HCT116 (cell line): ENCODE measurements around the gene CPNE2. TPM values are rescaled to one million over a fixed set of nuclear protein-coding genes. Genes with fewer than 3 reads are reported as not detected.

Experiments
- ATAC-seq: fragments of 200-7000 bp; cut with Tn5 transposase; 2 replicates; pipeline ENCODE4 v1.9.1; 2020; ENCODE audit warnings: mild to moderate bottlenecking, moderate library complexity
- BruUV-seq: library from RNA; stranded (reverse); fragments of 400-500 nt; replicated peaks from 2 replicates; lab custom pipeline; 2021; lab: Mats Ljungman, UMichigan
- CTCF ChIA-PET: fragments of 300-600 bp; sonication (Branson Sonifier 250); formaldehyde crosslinking; loops from one replicate; lab custom pipeline; 2021; ENCODE audit warnings: antibody characterized with exemption; lab: Charles Lee
- POLR2A ChIA-PET: fragments of 300-600, 350-600 bp; sonication (Branson Sonifier 250); formaldehyde crosslinking; loops from one replicate; lab custom pipeline; 2021; ENCODE audit warnings: antibody characterized with exemption; lab: Charles Lee
- RAD21 ChIA-PET, 2 experiments: fragments of 300-600 bp; sonication (Branson Sonifier 250); formaldehyde crosslinking; loops; one replicate each; lab custom pipeline; 2023; ENCODE audit warnings: low total read pairs in 2 of 2; ENCODE audit not compliant: uncharacterized antibody in 2 of 2, unreplicated experiment in 2 of 2, low non-redundant PET in 1 of 2; lab: Charles Lee
- DNase-seq: peaks from one replicate; pipeline ENCODE4 v3.0.0-alpha.2; 2010; ENCODE audit warnings: low read depth, low spot score
- H2AFZ ChIP-seq: fragments of 200-600 bp; shearing (Covaris generic), sonication (generic); 2 replicates; pipeline ENCODE4 v1.6.1; 2017; ENCODE audit warnings: low read depth, mixed run types, mixed read lengths, antibody characterized with exemption, low read length; ENCODE audit not compliant: poor library complexity, severe bottlenecking
- H3K27ac ChIP-seq: 2 replicates; pipeline ENCODE4 v1.5.1; 2012; ENCODE audit warnings: low read depth, low read length
- H3K27me3 ChIP-seq: fragments of 200-600 bp; sonication (generic); 2 replicates; pipeline ENCODE4 v1.6.1; 2016; ENCODE audit warnings: mixed run types, low read length, mixed read lengths; ENCODE audit not compliant: insufficient read depth
- H3K36me3 ChIP-seq, 2 experiments: fragments of 200-500 bp in 1 of 2; fragments of 200-600 bp in 1 of 2; sonication (Bioruptor generic) in 1 of 2; sonication (generic) in 1 of 2; 2 replicates each; pipeline versions ENCODE4 v1.5.1 to v1.6.1; 2014 to 2016; ENCODE audit warnings: low read length in 2 of 2, inconsistent platforms in 1 of 2, mixed read lengths in 1 of 2, mixed run types in 1 of 2; ENCODE audit not compliant: insufficient read depth in 2 of 2, control insufficient read depth in 1 of 2
- H3K4me1 ChIP-seq, 2 experiments: fragments of 200-600 bp in 1 of 2; sonication (generic) in 1 of 2; 2 replicates each; pipeline versions ENCODE4 v1.5.1 to v1.6.1; 2012 to 2017; ENCODE audit warnings: low read length in 2 of 2, inconsistent platforms in 1 of 2, mild to moderate bottlenecking in 1 of 2, mixed read lengths in 1 of 2, mixed run types in 1 of 2, moderate library complexity in 1 of 2; ENCODE audit not compliant: insufficient read depth in 2 of 2, control insufficient read depth in 1 of 2
- H3K4me2 ChIP-seq: fragments of 200-600 bp; sonication (generic); 2 replicates; pipeline ENCODE4 v1.6.1; 2017; ENCODE audit warnings: mixed run types, low read length, mixed read lengths
- H3K4me3 ChIP-seq, 2 experiments: fragments of 200-600 bp in 1 of 2; sonication (generic) in 1 of 2; replicated peaks in 1 of 2; 2 replicates each; pipeline ENCODE4 v1.5.1; 2011 to 2016; ENCODE audit warnings: low read length in 2 of 2, control low read depth in 1 of 2, low read depth in 1 of 2, mild to moderate bottlenecking in 1 of 2, mixed read lengths in 1 of 2, mixed run types in 1 of 2
- H3K79me2 ChIP-seq: fragments of 200-600 bp; sonication (generic); 2 replicates; pipeline ENCODE4 v1.6.1; 2017; ENCODE audit warnings: mild to moderate bottlenecking, mixed run types, low read length, moderate library complexity, mixed read lengths; ENCODE audit not compliant: insufficient read depth
- H3K9ac ChIP-seq: fragments of 200-600 bp; sonication (generic); 2 replicates; pipeline ENCODE4 v1.6.1; 2016; ENCODE audit warnings: low read length, mixed read lengths
- H3K9me2 ChIP-seq: fragments of 200-600 bp; sonication (generic), shearing (Covaris generic); 2 replicates; pipeline ENCODE4 v1.6.1; 2017; ENCODE audit warnings: mixed run types, mild to moderate bottlenecking, moderate library complexity; ENCODE audit not compliant: insufficient read depth
- H3K9me3 ChIP-seq, 2 experiments: fragments of 200-500 bp in 1 of 2; fragments of 200-600 bp in 1 of 2; sonication (Bioruptor generic) in 1 of 2; sonication (generic) in 1 of 2; 2 replicates each; pipeline ENCODE4 v1.6.1; 2014 to 2017; ENCODE audit warnings: low read length in 2 of 2, mixed read lengths in 2 of 2, inconsistent platforms in 1 of 2, low read depth in 1 of 2, mild to moderate bottlenecking in 1 of 2, mixed run types in 1 of 2, moderate library complexity in 1 of 2; ENCODE audit not compliant: control insufficient read depth in 1 of 2, insufficient read depth in 1 of 2
- H4K20me1 ChIP-seq: fragments of 200-600 bp; sonication (generic), shearing (Covaris generic); 2 replicates; pipeline ENCODE4 v1.6.1; 2017; ENCODE audit warnings: mixed run types, mild to moderate bottlenecking, moderate library complexity; ENCODE audit not compliant: insufficient read depth
- EGR1 ChIP-seq: IDR thresholded peaks from 2 replicates; pipeline ENCODE4 v1.6.1; 2012; ENCODE audit warnings: low read depth
- EZH2 ChIP-seq: fragments of 200-600 bp; sonication (generic); IDR thresholded peaks from 2 replicates; pipeline ENCODE4 v1.6.1; 2017; ENCODE audit warnings: antibody characterized with exemption, mixed run types
- RAD21 ChIP-seq: IDR thresholded peaks from 2 replicates; pipeline ENCODE4 v1.6.1; 2012; ENCODE audit warnings: low read depth, mild to moderate bottlenecking
- intact Hi-C: fragments of 100-400 bp; cut with micrococcal nuclease; formaldehyde crosslinking; loops from 2 replicates; pipeline ENCODE4 v1.10.0; 2022
- total RNA-seq: library from RNA; stranded (reverse); gene quantifications from one replicate; pipeline ENCODE4 v1.2.1, GENCODE V29; 2021; ENCODE audit not compliant: unreplicated experiment
- TF ChIP-seq, protein P1 (sequence below), 3 experiments: fragments of 200-600 bp in 1 of 3; sonication (generic) in 1 of 3; IDR thresholded peaks in 2 of 3; conservative IDR thresholded peaks in 1 of 3; 2 replicates each; pipeline ENCODE4 v1.5.1; 2012 to 2017; ENCODE audit warnings: low read depth in 2 of 3, low read length in 2 of 3, antibody characterized with exemption in 1 of 3, borderline replicate concordance in 1 of 3, control low read depth in 1 of 3, mild to moderate bottlenecking in 1 of 3, mixed read lengths in 1 of 3, mixed run types in 1 of 3, moderate library complexity in 1 of 3; ENCODE audit not compliant: insufficient read depth in 1 of 3

Gene CPNE2
- total RNA-seq, 1 experiment from 2014 or later: 31.2 TPM

DNA sequence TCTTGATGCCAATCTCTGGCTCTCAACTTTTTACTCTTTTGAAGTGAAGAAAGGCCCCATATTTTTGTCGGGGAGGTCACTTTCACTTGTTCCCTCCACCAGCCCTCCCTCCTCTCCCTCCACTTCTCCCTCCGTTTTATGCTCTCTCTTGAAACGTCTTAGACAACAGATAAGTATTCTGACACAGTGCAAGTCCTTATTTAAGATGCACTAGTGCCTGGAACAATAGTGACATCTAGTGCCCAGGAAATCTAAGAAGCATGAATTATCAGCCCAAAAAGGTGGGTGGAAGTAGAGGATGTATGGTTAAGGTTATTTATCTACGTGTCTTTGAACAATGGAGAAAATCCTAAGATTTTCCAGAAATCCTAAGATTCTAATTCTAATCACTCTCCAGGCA is 75.6 kb downstream of the CPNE2 start:
- BruUV-seq: no TSS peak
- intact Hi-C loops: loop anchor here (1.0 to 2.0 kb wide), 3 partner anchors 204 to 375 kb away; no protein-coding TSS in a partner anchor
- H3K4me1 ChIP-seq: no peaks in the 10 kb centered on the region

DNA sequence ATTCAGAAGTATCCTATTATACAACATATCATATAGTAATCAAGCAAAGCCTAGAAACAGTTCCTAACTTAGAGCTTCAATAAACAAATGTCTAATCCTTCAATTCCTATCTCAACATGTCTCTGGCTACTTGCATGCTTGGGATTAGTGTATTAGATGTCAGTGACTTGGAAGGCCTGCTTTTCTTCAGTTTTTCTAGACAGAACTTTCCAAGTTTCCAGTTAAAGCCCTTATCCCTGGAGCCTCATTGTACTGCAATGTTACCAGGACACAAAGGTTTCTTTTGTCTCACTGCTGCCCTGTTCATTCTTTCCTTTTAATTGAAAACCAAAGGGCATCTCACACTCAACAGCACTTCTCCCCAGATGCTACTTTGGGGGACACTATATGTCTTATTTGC is 76.9 kb downstream of the CPNE2 start:
- H3K9me2 ChIP-seq: no peaks in the 10 kb centered on the region
- DNase-seq (no peak), ATAC-seq (no peak)
- ChIA-PET RAD21 (no interaction called here), CTCF (interaction anchor here (2.0 kb wide), 1 partner anchor 76 kb away, joined by 6 read pairs; the partner anchor contains the start of gene CPNE2), POLR2A (no interaction called here)
- intact Hi-C loops: loop anchor here (1.0 to 2.0 kb wide), 3 partner anchors 85 to 377 kb away; no protein-coding TSS in a partner anchor
- H2AFZ ChIP-seq: no peak overlapping the region
- H3K36me3 ChIP-seq: peaks cover 25 to 51% of the 10 kb centered on the region in 2 experiments
- no peaks in the 10 kb centered on the region for H3K9me3 ChIP-seq
- H3K9ac ChIP-seq: no peak overlapping the region
- H3K4me2 ChIP-seq: no peak overlapping the region
- H3K27ac ChIP-seq: no peak overlapping the region
- no peaks in the 10 kb centered on the region for H3K4me1 ChIP-seq
- no peaks in the 10 kb centered on the region for H3K79me2 ChIP-seq
- H3K4me3 ChIP-seq: no peak overlapping the region
- TF ChIP-seq EGR1: no peak
- TF ChIP-seq, protein P1, sequence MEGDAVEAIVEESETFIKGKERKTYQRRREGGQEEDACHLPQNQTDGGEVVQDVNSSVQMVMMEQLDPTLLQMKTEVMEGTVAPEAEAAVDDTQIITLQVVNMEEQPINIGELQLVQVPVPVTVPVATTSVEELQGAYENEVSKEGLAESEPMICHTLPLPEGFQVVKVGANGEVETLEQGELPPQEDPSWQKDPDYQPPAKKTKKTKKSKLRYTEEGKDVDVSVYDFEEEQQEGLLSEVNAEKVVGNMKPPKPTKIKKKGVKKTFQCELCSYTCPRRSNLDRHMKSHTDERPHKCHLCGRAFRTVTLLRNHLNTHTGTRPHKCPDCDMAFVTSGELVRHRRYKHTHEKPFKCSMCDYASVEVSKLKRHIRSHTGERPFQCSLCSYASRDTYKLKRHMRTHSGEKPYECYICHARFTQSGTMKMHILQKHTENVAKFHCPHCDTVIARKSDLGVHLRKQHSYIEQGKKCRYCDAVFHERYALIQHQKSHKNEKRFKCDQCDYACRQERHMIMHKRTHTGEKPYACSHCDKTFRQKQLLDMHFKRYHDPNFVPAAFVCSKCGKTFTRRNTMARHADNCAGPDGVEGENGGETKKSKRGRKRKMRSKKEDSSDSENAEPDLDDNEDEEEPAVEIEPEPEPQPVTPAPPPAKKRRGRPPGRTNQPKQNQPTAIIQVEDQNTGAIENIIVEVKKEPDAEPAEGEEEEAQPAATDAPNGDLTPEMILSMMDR (IDR thresholded peaks at IDR 0.05 in 2 of 3, conservative IDR thresholded peaks at IDR 0.05 in 1 of 3; ENCODE audit: borderline replicate concordance in 1 of 3, insufficient read depth in 1 of 3, low read depth in 2 of 3, low read length in 2 of 3): no peak
- no TSS peak for BruUV-seq
- H3K27me3 ChIP-seq: no peaks in the 10 kb centered on the region
- no peaks in the 10 kb centered on the region for H4K20me1 ChIP-seq

More for the DNA sequence above, 75.6 kb downstream of the CPNE2 start:
- Histone ChIP-seq H4K20me1 (no peaks in the 10 kb centered on the region), H2AFZ (no peak overlapping the region), H3K27ac (no peak overlapping the region), H3K9me2 (no peaks in the 10 kb centered on the region), H3K79me2 (no peaks in the 10 kb centered on the region), H3K36me3 (peaks cover 38 to 60% of the 10 kb centered on the region in 2 experiments), H3K9ac (no peak overlapping the region), H3K4me2 (no peak overlapping the region), H3K4me3 (no peak overlapping the region), H3K27me3 (no peaks in the 10 kb centered on the region), H3K9me3 (no peaks in the 10 kb centered on the region)
- RAD21 ChIA-PET: no interaction called here
- ATAC-seq (peak; percentile 73), DNase-seq (peak; percentile 36)
- POLR2A ChIA-PET: no interaction called here
- CTCF ChIA-PET: no interaction called here
- TF ChIP-seq RAD21 (peak; percentile 81), EZH2 (no peak)
- TF ChIP-seq, protein P1 (IDR thresholded peaks at IDR 0.05 in 2 of 3, conservative IDR thresholded peaks at IDR 0.05 in 1 of 3; ENCODE audit: borderline replicate concordance in 1 of 3, insufficient read depth in 1 of 3, low read depth in 2 of 3, low read length in 2 of 3): peak; percentile 44 to 82 (median 64); a peak in 5 of 6 replicates
